Esophagus mucosa (tissue), 1 donor: Measurements from ENCODE around the gene NOA1. TPM values are rescaled to one million over a fixed set of nuclear protein-coding genes. Genes with fewer than 3 reads are reported as not detected.

Experiments used
- ATAC-seq: fragments of 200-7000 bp; cut with Tn5 transposase; one replicate; pipeline ENCODE4 v1.9.1; 2020
- total RNA-seq: library from RNA; stranded (reverse); gene quantifications from one replicate; pipeline ENCODE4 v1.2.4, GENCODE V29; 2023
- donor health status: DM: yes; HTN: yes; CAD: no.

Gene NOA1
- total RNA-seq: 15.9 TPM

DNA sequence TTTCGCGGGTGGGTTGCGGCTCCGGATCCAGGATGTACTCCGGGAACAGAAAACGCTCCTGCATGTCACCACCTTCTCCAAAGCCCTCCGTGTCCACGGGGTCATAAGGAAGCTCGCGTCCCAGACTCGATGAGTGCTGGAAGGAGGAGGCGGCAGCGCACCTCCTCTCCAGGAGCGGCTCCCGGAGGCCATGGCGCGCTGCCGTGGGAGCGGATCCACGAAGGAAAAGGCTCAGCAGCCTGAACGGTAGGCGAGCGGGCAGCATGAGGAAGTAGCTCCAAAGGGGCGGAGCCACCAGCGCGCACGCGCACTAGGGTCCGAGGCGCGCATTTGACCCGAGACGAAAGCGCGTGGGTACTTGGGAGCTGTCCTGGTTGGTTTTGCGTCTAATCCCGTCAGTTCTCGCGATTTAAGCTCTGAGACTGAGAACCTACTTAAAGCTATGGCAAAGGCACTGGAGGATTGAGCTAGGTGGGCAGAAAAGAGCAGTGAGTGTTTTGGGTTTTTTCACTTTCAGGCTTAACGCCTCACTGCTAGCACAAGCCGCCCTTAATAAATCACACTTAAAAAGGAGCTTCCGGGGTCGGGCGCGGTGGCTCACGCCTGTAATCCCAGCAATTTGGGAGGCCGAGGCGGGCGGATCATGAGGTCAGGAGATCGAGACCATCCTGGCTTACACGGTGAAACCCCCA is at the start of gene NOA1:
Gene NOA1 (minus strand): TSS at position 286 of the 692 bp plus-strand sequence. CDS start 21 bp downstream, at position 265.
- ATAC-seq: peak; percentile 93

DNA sequence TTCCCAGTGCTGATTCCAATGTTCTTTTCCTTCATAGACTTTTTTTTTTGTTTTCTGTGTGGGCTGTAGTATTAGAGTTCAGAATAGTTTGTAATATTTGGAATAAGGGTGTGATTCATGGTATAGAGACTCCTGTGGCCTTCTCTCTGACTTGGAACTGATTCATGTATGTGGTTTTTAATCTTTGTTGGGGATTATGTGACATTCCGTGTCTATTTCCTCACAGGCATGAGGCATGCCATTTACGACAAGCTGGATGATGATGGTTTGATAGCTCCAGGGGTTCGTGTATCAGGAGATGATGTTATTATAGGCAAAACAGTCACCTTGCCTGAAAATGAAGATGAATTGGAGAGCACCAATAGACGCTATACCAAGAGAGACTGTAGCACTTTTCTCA is 45.7 kb upstream of the NOA1 start:
- peak; percentile 55 for ATAC-seq

DNA sequence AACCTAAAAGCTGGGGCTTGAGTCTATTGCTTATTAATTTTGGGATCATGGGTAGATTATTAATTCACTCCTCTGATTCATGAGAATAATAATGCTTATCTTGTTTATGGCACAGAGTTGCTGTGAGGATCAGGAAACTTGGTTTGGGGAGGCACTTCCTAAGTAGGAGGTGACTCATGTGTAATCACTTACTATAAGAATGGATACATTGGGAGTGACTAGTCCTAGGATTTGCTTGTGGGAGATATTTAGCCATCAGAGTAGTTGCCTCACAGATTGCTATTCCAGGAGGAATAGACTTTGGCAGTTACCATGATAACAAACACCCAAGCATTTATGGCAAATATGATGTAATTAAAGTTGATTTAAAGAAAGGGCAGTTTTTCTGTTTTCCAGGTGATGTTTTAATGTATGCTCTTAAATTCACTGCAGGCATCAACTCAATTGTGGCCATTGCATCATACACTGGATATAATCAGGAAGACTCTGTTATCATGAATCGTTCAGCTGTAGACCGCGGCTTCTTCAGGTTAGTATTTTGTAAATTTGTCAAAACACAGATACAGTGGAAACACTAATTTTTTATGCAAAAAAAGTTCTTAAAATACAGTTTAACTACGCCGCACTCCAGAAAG is 43.2 kb upstream of the NOA1 start:
- ATAC-seq: peak; percentile 64

DNA sequence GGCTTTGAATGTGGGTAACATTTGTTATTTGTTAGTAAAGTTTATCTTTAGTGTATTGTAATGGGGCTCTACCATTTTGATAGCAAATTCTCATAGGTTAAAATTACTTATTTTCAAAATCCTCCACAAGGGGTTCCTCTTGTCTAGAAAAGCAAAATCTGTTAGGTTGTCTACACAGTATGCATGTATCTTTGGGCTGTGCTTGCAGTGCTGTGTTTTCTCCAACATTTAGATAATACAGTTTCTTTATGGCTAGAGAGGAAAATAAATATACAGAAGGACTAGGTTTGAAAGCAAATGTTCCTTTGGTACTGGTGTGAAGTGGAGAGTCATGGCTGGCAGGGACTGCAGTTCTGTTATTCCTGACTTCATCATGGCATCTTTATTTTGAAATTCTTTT is 41.6 kb upstream of the NOA1 start:
- no peak for ATAC-seq

DNA sequence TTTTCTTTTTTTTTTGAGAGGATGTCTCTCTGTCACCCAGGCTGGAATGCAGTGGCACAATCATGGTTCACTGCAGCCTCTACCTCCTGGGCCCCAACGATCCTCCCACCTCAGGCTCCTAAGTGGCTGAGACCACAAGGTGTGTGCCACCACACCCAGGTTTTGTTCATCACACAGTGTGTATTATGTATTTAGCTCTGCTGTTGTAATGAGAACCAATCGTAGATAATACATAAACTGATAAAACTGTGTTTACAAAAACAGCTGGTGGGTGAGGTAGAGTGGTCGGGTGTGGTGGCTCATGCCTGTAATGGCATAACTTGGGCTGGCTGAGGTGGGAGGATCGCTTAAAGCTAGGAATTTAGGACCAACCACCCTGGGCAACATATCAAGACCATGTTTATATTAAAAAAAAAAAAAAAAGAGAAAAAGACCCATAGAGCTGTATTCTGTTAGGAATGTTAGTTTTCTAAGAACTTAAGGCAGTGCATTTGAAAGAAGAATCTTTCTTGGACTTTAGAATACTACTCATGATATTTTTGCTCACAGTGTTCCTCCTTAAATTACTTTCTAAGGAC is 36.2 kb upstream of the NOA1 start:
- ATAC-seq: no peak

DNA sequence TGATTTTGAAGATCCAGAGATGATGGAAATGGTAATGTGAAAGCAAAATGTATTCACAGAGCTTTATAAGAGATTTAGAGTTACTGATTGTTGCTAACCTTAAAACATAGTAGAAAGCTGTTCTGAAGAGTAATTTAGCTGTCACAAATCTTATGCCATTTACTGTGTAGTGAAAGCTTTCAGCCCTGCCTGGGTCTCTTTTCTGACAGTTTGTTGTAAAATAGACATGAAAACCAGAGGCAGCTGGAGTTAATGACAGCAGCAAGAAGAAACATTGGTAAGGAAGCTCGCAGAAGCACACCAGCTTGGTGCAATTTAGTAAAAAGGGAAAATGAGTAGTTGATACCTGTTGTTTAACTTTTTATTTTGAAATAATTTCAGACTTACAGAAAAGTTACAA is 22.3 kb upstream of the NOA1 start:
- no peak for ATAC-seq

DNA sequence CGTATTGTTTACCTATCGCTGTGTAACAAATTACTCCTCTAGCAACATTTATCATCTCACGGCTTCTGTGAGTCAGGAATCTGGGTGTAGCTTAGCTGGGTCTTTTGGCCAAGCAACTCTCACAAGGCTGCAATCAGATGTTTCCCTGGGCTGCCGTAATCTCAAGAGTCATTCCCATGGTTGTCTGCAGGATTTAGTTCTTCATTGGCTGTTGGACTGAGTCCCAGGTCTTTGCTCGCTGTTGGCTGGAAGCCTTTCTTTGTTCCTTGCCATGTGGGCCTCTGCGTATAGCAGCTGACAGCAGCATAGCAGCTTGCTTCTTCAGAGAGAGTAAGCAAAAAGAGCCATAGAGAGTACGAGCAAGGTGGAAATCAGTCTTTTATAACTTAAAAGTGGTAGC is 18.1 kb upstream of the NOA1 start:
- ATAC-seq: peak; percentile 83

DNA sequence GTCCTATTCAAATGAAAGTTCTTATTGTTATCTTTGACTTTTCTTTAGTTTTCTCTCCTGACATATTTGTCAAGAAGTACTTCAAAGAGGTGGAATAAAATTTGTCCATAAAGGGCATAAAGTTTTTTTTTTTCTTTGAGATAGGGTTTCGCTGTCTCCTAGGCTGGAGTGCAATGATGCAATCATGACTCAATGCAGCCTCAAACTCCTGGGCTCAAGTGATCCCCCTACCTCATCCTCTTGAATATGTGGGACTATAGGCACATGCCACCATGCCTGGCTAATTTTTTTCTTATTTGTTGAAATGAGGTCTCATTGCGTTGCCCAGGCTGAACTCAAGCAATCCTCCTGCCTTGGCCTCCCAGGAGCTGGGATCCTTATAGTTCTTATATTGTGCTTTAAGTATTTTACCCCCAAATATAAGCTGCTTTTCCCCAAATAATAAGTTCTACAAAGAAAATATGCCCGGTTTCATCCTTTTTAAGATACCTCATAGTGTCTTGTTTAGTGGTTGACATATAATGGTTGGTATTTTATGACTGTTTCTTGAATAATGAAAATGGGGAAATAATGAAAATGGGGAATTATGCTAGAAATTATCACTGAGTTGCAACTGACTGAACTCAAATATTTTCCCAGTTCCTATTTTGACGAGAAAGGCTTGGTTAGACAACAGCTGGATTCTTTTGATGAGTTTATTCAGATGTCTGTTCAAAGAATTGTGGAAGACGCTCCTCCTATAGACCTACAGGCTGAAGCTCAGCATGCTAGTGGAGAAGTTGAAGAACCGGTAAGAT is 12.9 kb upstream of the NOA1 start:
- no peak for ATAC-seq

DNA sequence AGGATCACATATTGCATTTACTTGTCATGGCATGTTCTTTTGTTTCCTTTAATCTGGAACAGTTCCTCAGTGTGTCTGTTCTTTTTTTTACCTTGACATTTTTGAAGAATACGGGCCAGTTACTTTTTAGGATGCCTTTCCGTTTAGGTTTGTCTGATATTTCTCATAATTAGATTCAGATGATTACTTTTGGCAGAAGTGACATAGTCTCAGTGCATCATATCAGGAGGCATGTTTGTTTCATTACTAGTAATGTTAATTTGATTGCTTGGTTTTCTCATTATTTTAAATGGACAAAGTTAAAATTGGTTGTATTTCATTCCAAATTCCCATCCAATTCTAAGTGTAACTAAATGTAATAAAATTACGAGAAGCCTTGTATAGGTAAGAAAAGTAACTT is 9.5 kb upstream of the NOA1 start:
- no peak for ATAC-seq

DNA sequence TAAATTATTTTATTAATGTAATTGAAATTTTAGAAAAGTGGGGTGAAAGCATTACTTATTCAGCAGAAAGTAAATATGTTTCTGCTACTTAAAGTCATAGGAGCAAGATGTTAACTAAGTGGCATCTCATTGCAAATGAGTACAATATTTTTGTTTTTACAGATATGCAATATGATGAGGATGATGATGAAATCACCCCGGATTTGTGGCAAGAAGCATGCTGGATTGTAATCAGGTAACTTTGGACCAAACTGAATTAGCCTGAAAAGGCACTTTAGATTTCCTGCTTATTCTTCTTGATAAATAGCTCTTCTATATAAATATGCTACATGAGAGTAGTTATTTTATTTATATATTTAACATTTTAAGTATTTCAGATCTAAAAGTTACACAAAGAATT is 8.8 kb upstream of the NOA1 start:
- ATAC-seq: no peak

DNA sequence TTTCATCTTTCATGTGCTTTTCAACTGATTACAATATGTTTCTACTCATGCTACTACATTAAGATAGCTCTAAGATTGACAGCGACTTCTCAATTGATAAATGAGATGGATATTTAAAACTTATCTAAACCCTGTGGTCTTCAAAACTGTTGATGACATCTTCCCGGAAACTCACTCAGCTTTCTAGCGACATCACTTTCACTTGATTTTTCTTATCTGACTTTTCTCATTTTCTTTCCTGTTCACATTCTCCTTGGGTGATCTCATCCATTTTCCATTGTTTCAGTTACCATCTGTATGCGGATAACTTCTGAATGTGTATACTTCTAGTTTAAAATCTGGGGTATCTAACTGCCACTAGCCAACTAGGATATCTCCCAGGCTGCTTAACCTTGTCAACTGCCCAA is 4.4 kb upstream of the NOA1 start:
- ATAC-seq: no peak

DNA sequence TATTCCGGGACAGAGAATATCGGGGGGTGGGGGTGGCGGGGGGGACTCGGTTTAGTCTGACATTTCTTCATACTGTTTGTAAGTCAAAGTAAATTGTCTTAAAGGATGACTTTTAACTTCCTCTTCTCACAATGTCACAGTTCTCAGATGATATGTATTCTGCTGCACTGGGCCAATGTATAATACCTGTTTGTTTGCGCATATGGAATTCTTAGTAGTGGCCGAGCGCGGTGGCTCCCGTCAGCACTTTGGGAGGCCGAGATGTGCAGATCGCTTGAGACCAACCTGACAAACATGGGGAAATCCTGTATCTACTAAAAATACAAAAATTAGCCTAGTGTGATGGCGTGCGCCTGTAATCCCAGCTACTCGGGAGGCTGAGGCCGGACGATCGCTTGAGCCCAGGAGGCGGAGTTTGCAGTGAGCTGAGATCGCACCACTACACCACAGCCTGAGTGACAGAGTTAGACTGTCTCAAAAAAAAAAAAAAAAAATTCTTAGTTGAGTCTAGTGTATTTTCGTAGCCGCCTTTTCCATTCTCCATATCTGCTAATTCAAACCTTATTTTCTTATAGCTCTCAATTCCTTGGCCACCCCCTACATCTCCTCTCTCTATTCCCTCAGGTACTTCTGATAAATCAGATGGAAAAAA is 2.1 kb upstream of the NOA1 start:
- no peak for ATAC-seq

DNA sequence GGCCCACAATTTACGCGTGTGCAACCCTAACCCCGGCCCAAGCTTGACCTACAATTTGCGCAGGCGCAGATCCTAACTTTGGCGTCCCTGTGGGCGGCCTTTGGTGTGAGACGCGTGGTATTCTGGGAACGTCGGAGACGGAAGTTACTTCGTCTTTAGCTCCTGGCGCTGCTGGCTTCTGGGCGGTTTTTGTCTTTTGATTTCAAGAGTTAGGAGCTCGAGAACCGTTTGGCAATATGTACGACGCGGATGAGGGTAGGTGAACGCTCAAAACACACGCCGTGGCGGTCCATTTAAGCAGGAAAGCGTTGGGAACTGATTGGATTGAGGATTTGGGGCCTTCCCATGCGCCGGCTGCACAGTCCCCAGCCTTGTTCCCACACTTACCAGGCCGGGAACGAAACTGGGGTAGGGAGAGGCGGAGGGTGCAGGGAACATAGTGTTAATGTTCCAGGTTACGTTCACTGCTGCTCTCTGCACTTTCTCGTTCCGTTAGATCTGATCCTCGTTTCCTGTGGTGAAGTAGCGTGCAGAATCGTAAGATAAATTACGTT is 1.4 kb upstream of the NOA1 start, which contains the start of gene POLR2B:
Gene POLR2B (plus strand): TSS at position 147 of the 554 bp plus-strand sequence. CDS start 90 bp downstream, at position 237.
- ATAC-seq: peak; percentile 80

DNA sequence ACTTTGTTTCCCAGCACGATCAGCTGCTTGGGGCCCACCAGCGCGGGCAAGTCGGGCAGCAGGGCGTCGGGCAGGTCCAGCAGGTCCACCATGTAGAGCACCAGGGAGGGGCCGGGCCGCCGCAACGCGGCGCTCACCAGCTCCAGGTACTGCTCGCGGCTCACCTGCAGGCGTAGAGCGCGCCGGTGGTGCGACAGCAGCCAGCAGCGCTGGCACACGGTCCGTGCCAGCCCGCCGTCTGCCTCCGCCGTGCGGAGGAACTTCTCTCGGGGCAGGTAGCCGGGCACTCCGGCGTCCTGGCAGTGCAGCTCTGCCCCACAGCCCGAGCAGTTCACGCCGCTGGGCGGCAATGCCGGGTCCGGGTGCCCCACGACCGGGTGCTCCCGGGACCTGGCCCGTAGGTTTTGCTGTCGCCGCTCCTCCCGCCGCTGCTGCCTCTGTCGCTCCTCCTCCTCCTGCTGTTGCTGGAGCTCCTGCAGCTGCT is 527 bp downstream of the NOA1 start:
- ATAC-seq: peak; percentile 83

DNA sequence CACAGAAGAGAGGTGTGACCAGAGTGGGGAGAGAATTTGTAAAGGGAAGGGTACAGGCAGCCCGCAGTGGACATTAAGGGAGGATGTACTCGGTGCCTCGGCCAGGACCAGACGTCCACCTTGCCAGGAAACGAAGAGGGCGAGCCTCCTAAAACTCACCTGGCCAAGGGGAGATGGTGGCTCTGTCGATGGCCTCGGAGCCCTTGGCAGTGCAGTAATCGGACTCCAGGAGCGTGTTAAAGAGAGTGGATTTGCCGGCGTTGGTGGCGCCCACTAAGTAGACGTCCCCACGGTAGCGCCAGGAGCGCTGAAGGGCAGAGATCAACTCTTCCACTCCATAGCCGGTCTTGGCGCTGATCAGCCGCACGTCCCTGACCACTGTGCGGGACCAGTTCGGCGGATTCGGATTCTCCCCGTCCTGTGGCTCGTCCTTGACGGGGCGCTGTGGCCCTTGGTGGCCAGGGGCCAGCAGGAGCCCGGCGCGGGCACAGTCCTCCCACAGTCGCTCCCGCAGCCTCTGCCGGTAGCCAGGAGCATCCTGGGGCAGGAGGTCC is 1.0 kb downstream of the NOA1 start:
- no peak for ATAC-seq

DNA sequence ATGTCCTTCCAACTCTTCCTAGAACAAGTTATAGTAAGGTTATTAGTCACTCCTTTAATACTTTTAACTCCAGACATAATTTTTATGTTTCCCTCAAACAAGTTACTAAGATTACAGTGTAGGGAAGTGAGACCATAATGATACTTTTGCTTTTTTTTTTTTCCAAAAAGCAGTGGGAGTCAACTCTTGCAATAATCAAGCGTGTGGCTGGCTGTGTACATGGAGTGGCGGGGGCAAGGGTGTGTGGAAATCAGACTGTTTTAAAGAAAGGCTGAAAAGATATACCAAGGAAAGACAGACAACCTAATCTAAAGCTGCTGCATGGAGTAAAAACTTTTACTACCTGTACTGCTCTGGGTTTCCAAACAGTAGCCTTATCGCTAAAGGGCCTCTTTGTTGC is 4.1 kb downstream of the NOA1 start:
- ATAC-seq: no peak

DNA sequence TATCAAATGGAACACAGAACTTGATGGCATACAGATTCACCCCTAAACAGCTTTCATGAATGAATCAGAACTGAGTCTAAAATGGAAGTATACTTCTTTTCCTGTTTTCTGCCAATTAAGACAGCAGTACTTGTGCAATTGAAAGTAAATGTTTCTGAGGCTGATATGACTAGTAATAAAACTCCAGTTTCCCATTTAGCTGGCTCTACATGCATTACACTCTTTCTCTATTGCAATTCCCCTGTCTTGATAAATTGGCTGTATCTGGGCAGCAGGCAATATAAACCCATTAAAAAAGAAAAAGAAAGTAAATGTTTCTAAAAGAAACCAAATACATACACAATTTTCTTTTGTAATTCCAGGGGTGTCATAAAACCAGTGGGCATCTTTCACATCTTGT is 4.6 kb downstream of the NOA1 start:
- ATAC-seq: no peak

DNA sequence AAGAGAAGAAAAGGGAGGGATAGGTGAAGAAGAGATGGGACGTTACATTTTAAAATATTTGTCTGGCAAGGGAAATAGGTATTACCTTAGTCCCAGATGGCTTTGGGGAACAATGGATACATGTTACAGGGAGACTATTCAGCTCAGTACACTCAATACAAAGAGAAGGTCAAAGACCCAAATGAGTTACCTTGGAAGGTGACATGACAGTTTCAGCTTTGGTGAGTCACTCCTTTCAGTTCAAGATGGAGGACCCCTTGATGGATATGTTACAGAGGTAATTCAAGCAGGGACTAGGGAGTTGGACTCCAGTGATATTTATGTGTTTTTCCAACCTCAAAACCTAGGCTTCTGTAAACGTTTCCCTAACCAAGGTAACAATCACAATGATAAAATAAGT is 5.0 kb downstream of the NOA1 start:
- no peak for ATAC-seq

DNA sequence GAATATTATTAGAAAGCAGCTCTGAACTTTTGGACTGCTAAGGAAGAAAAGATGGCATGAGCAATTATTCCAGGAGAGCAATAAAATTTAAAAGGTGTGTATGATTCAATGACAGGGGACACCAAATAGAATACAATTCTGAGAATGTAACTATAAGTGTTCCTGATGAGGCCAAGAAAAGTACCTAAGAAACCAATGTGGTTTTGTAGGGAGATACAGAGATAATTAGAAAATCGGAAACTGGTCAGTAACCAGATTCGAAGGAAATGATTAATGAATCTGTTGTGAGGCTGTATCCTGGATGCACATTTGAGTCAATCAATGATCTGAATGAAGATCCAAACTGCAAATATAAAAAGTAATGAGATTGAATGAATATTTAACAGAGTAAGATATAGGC is 6.0 kb downstream of the NOA1 start:
- ATAC-seq: no peak

DNA sequence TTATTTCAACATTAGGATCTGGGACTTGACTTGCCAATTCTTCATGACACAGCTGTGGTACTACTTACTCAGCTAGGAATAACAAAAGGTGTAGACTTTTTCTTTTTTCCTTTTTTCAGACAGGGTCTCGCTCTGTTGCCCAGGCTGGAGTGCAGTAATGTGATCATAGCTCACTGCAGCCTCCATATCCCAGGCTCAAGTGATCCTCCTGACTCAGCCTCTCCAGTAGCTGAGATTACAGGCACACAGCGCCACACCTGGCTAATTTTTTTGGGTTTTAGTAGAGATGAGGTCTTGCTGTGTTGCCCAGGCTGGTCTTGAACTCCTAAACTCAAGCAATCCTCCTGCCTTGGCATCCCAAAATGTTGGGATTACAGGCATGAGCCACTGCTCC is 16.3 kb downstream of the NOA1 start:
- no peak for ATAC-seq

DNA sequence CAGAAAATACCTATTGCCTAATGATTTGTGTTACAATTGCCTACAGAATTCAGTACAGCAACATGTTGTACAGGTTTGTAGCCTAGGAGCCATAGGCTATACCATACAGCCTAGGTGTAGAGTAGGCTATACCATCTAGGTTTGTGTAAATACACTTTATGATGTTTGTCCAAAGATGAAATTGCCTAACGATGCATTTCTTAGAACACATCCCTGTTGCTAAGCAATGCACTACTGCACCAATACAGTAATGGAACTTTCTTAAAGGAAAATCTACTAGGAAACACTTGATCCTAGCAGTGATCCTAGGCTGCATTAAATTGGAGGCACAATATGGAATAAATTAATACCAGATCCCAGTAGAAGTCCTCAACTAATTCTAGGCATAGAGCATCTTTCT is 18.3 kb downstream of the NOA1 start:
- no peak for ATAC-seq

DNA sequence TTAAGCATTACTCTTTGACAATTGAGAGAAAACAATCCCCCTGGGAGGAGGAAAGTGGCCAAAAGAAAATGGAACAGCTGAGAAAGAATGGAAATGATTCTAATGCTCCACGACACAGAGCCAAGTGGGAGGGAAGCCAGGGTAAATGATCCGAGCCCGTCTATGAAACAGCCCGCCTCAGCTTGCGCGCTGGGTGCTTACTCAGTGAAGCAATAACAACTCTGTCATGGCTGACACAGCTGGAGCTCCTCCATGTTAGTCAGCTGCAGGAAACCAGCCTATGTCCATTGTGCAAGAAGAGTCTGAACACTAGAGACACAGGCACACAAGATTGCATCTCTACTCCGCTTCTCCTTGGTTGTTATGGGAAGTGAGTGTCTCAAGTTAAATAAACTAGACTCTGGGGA is 19.3 kb downstream of the NOA1 start:
- ATAC-seq: peak; percentile 99
